C4-2B (cell line): ENCODE data around the gene CBY2.

Source experiments
- H3K27ac ChIP-seq: fragments of 450-650 bp; 2 replicates; pipeline ENCODE4 v1.5.1; 2017
- CTCF ChIP-seq: fragments of 450-650 bp; conservative IDR thresholded peaks from 2 replicates; pipeline ENCODE4 v1.5.1; 2017; ENCODE audit warnings: mild to moderate bottlenecking
- ZFX ChIP-seq: fragments of 450-650 bp; IDR thresholded peaks from 2 replicates; pipeline ENCODE4 v1.6.1; 2017

CBY2 gene

GRCh38 chr13:45728759-45729158 is 26.6 kb downstream of the CBY2 start:
- TF ChIP-seq CTCF (peak; percentile 61), ZFX (no peak)
- no peak overlapping the region for H3K27ac ChIP-seq

GRCh38 chr13:45731455-45731854 is 29.3 kb downstream of the CBY2 start:
- TF ChIP-seq ZFX (no peak), CTCF (no peak)

GRCh38 chr13:45732916-45733315 is 30.8 kb downstream of the CBY2 start:
- H3K27ac ChIP-seq, result no peak overlapping the region

More at GRCh38 chr13:45731455-45731854, 29.3 kb downstream of the CBY2 start:
- H3K27ac ChIP-seq, result no peak overlapping the region

GRCh38 chr13:45733361-45733760 is 31.2 kb downstream of the CBY2 start:
- no peak overlapping the region for H3K27ac ChIP-seq
- no peak for TF ChIP-seq ZFX
- TF ChIP-seq CTCF, result no peak

More at GRCh38 chr13:45732916-45733315, 30.8 kb downstream of the CBY2 start:
- TF ChIP-seq CTCF (no peak), ZFX (no peak)

- TF ChIP-seq CTCF (peak; percentile 34), ZFX (no peak)
- no peak overlapping the region for H3K27ac ChIP-seq
Measured at GRCh38 chr13:45737571-45738017, 35.5 kb downstream of the CBY2 start.

- no peak overlapping the region for H3K27ac ChIP-seq
- TF ChIP-seq ZFX, result no peak
- no peak for TF ChIP-seq CTCF
Measured at GRCh38 chr13:45742985-45743384, 40.9 kb downstream of the CBY2 start.

- TF ChIP-seq ZFX, result no peak
- TF ChIP-seq CTCF, result no peak
- H3K27ac ChIP-seq, result no peak overlapping the region
Measured at GRCh38 chr13:45744979-45745378, 42.9 kb downstream of the CBY2 start.
